Fibroblast of the aortic adventitia (primary cell): ENCODE measurements around the gene OR52N1. TPM values are rescaled to one million over a fixed set of nuclear protein-coding genes. Genes with fewer than 3 reads are reported as not detected.

ENCODE experiments used
- DNase-seq: peaks from one replicate; pipeline ENCODE4 v3.0.0-alpha.2; 2010; ENCODE audit warnings: low read depth
- H3K4me3 ChIP-seq: 2 replicates; pipeline ENCODE4 v1.5.1; 2011; ENCODE audit warnings: low read depth, mild to moderate bottlenecking, control low read depth, low read length, moderate library complexity
- total RNA-seq: library from RNA; depleted of rRNA; stranded (reverse); fragments of >200 nt; gene quantifications from 2 replicates; pipeline ENCODE4 v1.2.3, GENCODE V29; 2012; ENCODE audit warnings: low replicate concordance
- TF ChIP-seq, protein P1 (sequence below): IDR thresholded peaks from 2 replicates; pipeline ENCODE4 v1.5.1; 2011; ENCODE audit warnings: mild to moderate bottlenecking, low read length, control low read depth, inconsistent platforms; ENCODE audit not compliant: insufficient read depth

The OR52N1 gene
- total RNA-seq, 1 donor: not detected

DNA sequence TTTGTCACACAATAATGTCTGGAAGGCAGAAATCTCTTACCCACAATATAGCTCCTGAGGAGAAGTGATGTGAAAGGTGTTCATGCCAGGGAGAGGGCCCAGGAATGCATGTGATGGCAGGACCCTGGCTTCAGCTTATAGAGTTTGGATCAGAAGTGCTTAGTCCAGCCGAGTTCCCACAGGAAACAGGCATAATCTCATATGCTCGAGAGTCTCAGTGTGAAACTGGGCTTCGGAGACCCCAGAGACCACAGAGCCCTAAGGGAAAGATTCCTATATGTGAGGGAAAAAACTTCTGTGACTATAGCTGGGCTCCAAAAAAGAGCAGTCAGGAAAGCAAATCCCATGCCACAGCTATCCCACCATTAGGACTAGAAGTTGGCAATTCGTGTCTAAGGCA, 7.8 kb downstream of the OR52N1 start, which contains the start of gene OR52N5:
TSS of gene OR52N5 (minus strand) at position 101 of the 400 bp plus-strand sequence. CDS start 4,721 bp downstream, outside the sequence.
- TF ChIP-seq, protein P1, sequence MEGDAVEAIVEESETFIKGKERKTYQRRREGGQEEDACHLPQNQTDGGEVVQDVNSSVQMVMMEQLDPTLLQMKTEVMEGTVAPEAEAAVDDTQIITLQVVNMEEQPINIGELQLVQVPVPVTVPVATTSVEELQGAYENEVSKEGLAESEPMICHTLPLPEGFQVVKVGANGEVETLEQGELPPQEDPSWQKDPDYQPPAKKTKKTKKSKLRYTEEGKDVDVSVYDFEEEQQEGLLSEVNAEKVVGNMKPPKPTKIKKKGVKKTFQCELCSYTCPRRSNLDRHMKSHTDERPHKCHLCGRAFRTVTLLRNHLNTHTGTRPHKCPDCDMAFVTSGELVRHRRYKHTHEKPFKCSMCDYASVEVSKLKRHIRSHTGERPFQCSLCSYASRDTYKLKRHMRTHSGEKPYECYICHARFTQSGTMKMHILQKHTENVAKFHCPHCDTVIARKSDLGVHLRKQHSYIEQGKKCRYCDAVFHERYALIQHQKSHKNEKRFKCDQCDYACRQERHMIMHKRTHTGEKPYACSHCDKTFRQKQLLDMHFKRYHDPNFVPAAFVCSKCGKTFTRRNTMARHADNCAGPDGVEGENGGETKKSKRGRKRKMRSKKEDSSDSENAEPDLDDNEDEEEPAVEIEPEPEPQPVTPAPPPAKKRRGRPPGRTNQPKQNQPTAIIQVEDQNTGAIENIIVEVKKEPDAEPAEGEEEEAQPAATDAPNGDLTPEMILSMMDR: no peak
- no peak for DNase-seq
- H3K4me3 ChIP-seq: no peak within 1 kb of the TSS

DNA sequence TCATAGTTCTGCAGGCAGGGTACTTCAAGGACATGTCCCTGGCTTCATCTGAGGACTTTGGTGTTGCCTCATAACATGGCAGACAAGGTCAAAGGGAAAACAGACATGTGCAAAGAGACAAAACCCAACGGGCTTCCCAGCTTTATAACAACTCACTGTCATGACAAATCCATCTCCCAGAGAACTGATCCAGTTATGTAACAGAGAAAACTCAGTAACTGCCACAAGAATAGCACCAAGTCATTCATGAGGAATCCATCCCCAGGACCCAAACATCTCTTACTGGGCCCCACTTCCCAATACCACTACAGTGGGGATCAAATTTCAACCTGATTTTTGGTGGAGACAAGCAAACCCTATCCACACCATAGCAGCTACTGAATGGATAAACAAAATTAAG, 24.0 kb downstream of the OR52N1 start:
- TF ChIP-seq, protein P1: no peak
- no peak for DNase-seq
- H3K4me3 ChIP-seq: no peak overlapping the region

DNA sequence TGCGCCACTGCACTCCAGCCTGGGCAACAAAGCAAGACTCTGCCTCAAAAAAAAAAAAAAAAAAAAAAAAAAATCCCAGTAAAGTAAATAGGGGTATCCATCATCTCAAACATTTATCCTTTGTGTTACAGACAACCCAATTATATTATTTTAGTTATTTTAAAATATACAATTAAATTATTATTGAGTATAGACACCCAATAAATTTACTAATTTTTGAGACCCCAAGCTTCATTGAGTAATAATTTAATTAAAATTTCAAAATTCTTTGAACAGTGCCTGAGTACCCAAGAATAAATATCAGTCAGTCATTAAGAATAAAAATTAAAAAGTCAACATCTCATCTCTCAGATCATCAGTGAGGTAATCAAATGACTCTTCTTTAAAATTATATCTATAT, 37.1 kb downstream of the OR52N1 start, which contains the start of gene OR52N4:
TSS of gene OR52N4 (plus strand) at position 301 of the 400 bp plus-strand sequence. CDS start 498 bp downstream, outside the sequence.
- no peak within 1 kb of the TSS for H3K4me3 ChIP-seq
- TF ChIP-seq, protein P1: no peak
- no peak for DNase-seq

DNA sequence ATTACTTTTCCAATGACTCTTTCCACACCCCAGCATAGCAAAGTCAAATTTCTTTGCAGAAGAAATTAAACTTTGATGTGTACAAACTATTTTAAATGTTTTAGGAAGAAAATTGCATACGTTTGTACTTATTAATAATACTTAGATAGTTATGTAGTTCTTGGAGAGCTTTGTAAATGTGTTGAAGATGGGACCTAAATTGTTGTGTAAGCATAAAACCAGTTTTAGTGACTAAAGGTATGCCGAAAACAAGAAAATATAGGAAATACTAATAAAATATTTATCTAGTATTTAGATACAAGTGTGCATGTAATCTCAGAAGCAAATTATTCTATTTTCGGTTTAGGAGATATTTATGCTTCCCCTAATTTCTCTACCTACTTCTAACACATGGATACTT, 41.2 kb downstream of the OR52N1 start:
- TF ChIP-seq, protein P1: no peak
- no peak for DNase-seq
- H3K4me3 ChIP-seq: no peak overlapping the region

DNA sequence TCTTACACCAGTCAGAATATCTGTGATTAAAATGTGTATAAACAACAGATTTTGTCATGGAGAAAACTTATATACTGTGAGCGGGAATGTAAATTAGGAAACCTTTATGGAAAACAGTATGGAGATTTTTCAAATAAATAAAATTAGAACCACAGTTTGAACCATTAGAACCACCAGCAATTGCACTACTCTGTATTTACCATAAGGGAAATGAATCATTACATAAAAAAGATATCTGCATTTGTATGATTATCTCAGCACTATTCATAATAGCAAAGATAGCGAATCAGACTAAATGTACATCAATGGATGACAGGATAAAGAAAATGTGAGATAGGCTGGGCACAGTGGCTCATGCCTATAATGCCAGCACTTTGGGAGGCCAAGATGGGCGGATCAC, 44.5 kb downstream of the OR52N1 start:
- no peak for DNase-seq
- TF ChIP-seq, protein P1: no peak
- H3K4me3 ChIP-seq: no peak overlapping the region

DNA sequence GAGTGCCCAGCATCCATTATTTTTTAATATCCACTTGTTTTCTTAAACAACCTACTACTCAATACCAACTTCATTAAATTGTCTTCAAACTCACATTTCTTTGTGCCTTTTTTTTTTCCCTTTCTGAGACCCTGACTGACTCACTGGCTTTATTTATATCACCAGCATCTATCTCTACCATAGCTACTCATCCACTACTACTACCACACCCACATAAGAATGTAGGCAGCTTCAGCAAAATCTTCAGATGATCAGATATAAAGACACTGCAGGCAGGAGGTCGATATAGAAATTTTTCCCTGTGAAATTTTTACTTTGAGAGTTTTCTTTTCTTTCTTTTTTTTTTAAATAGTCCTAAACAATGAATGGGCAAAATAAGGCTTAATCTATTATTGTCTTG, 52.6 kb downstream of the OR52N1 start:
- H3K4me3 ChIP-seq: no peak overlapping the region
- DNase-seq: no peak
- TF ChIP-seq, protein P1: no peak

DNA sequence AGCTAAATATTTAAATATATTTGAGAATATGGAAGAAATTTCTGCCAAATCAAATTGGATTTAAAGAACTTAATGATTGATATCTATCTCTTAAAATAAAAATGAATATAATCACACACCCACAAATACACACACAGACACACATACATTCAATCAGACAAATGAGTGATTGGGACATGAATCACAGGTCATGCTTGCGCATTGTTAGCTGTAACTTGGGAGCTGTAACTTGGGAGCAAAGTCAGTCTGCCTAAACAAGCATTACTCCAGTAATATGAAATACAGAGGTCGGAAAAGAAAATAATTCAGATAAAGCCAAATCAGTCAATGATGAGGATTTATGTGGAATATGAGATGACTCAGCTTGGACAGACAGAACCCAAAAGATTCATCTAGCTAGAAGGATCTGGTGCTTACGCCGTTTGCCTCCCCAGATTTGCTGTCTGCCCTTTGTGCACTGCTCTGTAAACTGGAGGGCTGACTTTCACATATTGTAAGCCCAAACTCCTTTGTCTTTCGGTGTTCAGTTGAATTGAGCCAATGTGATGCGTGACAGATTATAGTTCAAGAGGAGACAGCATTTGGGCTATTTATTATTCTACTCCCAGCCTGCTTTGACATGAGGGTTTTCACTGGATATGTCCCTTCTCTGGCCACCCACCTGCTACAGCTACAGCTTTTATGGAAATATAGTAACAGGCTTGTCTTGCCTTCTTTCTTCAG, 53.2 kb downstream of the OR52N1 start:
- peak; percentile 13 for DNase-seq

More for the DNA sequence above, 53.2 kb downstream of the OR52N1 start:
- TF ChIP-seq, protein P1: no peak
- H3K4me3 ChIP-seq: no peak overlapping the region
